GM23338 (cell line): ENCODE data around the gene NCAPG.

ENCODE experiments used
- EZH2 ChIP-seq: fragments of 200-600 bp; sonication (generic); IDR thresholded peaks from one replicate; pipeline ENCODE4 v1.8.0; 2017; ENCODE audit warnings: antibody characterized with exemption, mild to moderate bottlenecking, low read depth; ENCODE audit not compliant: unreplicated experiment
- EZH2phosphoT487 ChIP-seq: fragments of 200-600 bp; sonication (generic); IDR thresholded peaks from one replicate; pipeline ENCODE4 v1.8.1; 2018; ENCODE audit warnings: antibody characterized with exemption; ENCODE audit not compliant: unreplicated experiment
- JUNB ChIP-seq: IDR thresholded peaks from one replicate; pipeline ENCODE4 v1.6.1; 2016; ENCODE audit warnings: antibody characterized with exemption; ENCODE audit not compliant: unreplicated experiment
- POLR2AphosphoS5 ChIP-seq: IDR thresholded peaks from 2 replicates; pipeline ENCODE4 v1.6.1; 2016; ENCODE audit warnings: antibody characterized with exemption, low read depth
- TF ChIP-seq, protein P1 (sequence below), 2 experiments: fragments of 200-600 bp in 1 of 2; sonication (generic) in 1 of 2; conservative IDR thresholded peaks; 2 replicates each; pipeline versions ENCODE4 v1.5.1 to v1.6.1; 2016 to 2017; ENCODE audit warnings: antibody characterized with exemption in 2 of 2, low read depth in 2 of 2, mild to moderate bottlenecking in 2 of 2, moderate library complexity in 1 of 2
- TF ChIP-seq, protein P2 (sequence below): IDR thresholded peaks from one replicate; pipeline ENCODE4 v1.6.1; 2018; ENCODE audit warnings: antibody characterized with exemption; ENCODE audit not compliant: unreplicated experiment

DNA sequence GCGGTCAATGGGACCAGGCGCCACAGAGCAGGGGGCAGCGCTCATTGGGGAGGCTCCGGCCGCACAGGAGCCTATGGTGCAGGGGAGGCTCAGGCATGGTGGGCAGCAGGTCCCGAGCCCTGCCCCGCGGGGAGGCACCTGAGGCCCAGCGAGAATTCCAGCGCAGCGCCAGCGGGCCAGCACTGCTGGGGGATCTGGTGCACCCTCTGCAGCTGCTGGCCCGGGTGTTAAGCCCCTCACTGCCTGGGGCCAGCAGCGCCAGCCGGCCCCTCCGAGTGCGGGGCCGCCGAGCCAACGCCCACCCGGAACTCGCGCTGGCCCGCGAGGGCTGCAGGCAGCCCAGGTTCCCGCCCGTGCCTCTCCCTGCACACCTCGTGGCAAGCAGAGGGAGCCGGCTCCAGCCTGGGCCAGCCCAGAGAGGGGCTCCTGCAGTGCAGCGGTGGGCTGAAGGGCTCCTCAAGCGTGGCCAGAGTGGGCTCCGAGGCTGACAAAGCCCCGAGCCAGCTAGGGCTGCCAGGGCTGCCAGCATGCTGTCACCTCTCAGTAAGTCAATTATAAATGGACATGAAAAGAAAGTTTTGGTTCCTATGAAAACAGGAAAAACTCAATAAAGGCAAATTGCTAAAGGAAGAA, 43.8 kb upstream of the NCAPG start:
- TF ChIP-seq, protein P1, sequence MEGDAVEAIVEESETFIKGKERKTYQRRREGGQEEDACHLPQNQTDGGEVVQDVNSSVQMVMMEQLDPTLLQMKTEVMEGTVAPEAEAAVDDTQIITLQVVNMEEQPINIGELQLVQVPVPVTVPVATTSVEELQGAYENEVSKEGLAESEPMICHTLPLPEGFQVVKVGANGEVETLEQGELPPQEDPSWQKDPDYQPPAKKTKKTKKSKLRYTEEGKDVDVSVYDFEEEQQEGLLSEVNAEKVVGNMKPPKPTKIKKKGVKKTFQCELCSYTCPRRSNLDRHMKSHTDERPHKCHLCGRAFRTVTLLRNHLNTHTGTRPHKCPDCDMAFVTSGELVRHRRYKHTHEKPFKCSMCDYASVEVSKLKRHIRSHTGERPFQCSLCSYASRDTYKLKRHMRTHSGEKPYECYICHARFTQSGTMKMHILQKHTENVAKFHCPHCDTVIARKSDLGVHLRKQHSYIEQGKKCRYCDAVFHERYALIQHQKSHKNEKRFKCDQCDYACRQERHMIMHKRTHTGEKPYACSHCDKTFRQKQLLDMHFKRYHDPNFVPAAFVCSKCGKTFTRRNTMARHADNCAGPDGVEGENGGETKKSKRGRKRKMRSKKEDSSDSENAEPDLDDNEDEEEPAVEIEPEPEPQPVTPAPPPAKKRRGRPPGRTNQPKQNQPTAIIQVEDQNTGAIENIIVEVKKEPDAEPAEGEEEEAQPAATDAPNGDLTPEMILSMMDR (conservative IDR thresholded peaks at IDR 0.05; ENCODE audit: low read depth in 2 of 2), result no peak
- TF ChIP-seq EZH2 (no peak), POLR2AphosphoS5 (no peak), EZH2phosphoT487 (no peak), JUNB (no peak)
- TF ChIP-seq, protein P2, sequence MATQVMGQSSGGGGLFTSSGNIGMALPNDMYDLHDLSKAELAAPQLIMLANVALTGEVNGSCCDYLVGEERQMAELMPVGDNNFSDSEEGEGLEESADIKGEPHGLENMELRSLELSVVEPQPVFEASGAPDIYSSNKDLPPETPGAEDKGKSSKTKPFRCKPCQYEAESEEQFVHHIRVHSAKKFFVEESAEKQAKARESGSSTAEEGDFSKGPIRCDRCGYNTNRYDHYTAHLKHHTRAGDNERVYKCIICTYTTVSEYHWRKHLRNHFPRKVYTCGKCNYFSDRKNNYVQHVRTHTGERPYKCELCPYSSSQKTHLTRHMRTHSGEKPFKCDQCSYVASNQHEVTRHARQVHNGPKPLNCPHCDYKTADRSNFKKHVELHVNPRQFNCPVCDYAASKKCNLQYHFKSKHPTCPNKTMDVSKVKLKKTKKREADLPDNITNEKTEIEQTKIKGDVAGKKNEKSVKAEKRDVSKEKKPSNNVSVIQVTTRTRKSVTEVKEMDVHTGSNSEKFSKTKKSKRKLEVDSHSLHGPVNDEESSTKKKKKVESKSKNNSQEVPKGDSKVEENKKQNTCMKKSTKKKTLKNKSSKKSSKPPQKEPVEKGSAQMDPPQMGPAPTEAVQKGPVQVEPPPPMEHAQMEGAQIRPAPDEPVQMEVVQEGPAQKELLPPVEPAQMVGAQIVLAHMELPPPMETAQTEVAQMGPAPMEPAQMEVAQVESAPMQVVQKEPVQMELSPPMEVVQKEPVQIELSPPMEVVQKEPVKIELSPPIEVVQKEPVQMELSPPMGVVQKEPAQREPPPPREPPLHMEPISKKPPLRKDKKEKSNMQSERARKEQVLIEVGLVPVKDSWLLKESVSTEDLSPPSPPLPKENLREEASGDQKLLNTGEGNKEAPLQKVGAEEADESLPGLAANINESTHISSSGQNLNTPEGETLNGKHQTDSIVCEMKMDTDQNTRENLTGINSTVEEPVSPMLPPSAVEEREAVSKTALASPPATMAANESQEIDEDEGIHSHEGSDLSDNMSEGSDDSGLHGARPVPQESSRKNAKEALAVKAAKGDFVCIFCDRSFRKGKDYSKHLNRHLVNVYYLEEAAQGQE, result no peak
